Fibroblast of lung (primary cell): ENCODE data around the gene PIF1. TPM values are rescaled to one million over a fixed set of nuclear protein-coding genes. Genes with fewer than 3 reads are reported as not detected.

Experiments
- DNase-seq, 2 donors: peaks; one replicate each; pipeline versions ENCODE4 v3.0.0 to v3.0.0-alpha.2; 2010; ENCODE audit warnings: low read depth in 2 of 2
- H2AFZ ChIP-seq: 2 replicates; pipeline ENCODE4 v1.5.1; 2012; ENCODE audit warnings: low read length, control low read depth, inconsistent platforms
- H3K27ac ChIP-seq: 2 replicates; pipeline ENCODE4 v1.5.1; 2011; ENCODE audit warnings: low read length, control low read depth; ENCODE audit not compliant: insufficient read depth
- H3K27me3 ChIP-seq: 2 replicates; pipeline ENCODE4 v1.5.1; 2011; ENCODE audit warnings: mild to moderate bottlenecking, low read length; ENCODE audit not compliant: control insufficient read depth, insufficient read depth
- H3K36me3 ChIP-seq: 2 replicates; pipeline ENCODE4 v1.5.1; 2011; ENCODE audit warnings: low read length; ENCODE audit not compliant: control insufficient read depth, insufficient read depth
- H3K4me1 ChIP-seq: 2 replicates; pipeline ENCODE4 v1.5.1; 2011; ENCODE audit warnings: low read length; ENCODE audit not compliant: control insufficient read depth, insufficient read depth; ENCODE audit errors: extremely low read depth
- H3K4me2 ChIP-seq: 2 replicates; pipeline ENCODE4 v1.5.1; 2011; ENCODE audit warnings: low read length, control low read depth; ENCODE audit not compliant: insufficient read depth; ENCODE audit errors: extremely low read depth
- H3K4me3 ChIP-seq, 4 experiments: fragments of 200-600 bp in 1 of 4; sonication (generic) in 1 of 4; replicated peaks in 1 of 4; 2 replicates each; pipeline ENCODE4 v1.5.1; 2011 to 2016; ENCODE audit warnings: low read length in 4 of 4, low read depth in 3 of 4, mild to moderate bottlenecking in 3 of 4, control low read depth in 2 of 4, inconsistent platforms in 1 of 4, mixed read lengths in 1 of 4; ENCODE audit not compliant: insufficient read depth in 1 of 4; ENCODE audit errors: control extremely low read depth in 1 of 4
- H3K79me2 ChIP-seq: 2 replicates; pipeline ENCODE4 v1.5.1; 2012; ENCODE audit warnings: mild to moderate bottlenecking, low read length, inconsistent platforms; ENCODE audit not compliant: control insufficient read depth, insufficient read depth
- H3K9ac ChIP-seq: 2 replicates; pipeline ENCODE4 v1.5.1; 2011; ENCODE audit warnings: mild to moderate bottlenecking, low read length, control low read depth; ENCODE audit not compliant: insufficient read depth
- H3K9me3 ChIP-seq: 2 replicates; pipeline ENCODE4 v1.5.1; 2012; ENCODE audit warnings: low read depth, low read length; ENCODE audit not compliant: control insufficient read depth, insufficient read depth
- H4K20me1 ChIP-seq: 2 replicates; pipeline ENCODE4 v1.5.1; 2011; ENCODE audit warnings: low read length; ENCODE audit not compliant: control insufficient read depth, insufficient read depth; ENCODE audit errors: extremely low read depth
- EZH2 ChIP-seq: IDR thresholded peaks from 2 replicates; pipeline ENCODE4 v1.5.1; 2012; ENCODE audit warnings: low read length, control low read depth, mild to moderate bottlenecking; ENCODE audit errors: missing control alignments
- polyA plus RNA-seq, 2 donors: library from polyadenylated mRNA; depleted of rRNA in 1 of 2; stranded (reverse) in 1 of 2; unstranded in 1 of 2; fragments of >200 nt; gene quantifications; 2 replicates each; pipeline ENCODE4 v1.2.1, GENCODE V29; 2011 to 2012; ENCODE audit warnings: missing spikeins in 1 of 2
- total RNA-seq: library from RNA; depleted of rRNA; stranded (reverse); fragments of >200 nt; gene quantifications from 2 replicates; pipeline ENCODE4 v1.2.1, GENCODE V29; 2014
- TF ChIP-seq, protein P1 (sequence below), 2 donors: IDR thresholded peaks in 1 of 2; conservative IDR thresholded peaks in 1 of 2; 1 replicate in 1 of 2; 2 replicates in 1 of 2; pipeline ENCODE4 v1.5.1; 2011 to 2012; ENCODE audit warnings: low read length in 2 of 2, control low read depth in 1 of 2, inconsistent platforms in 1 of 2, low read depth in 1 of 2, mild to moderate bottlenecking in 1 of 2

PIF1 gene
- total and polyA plus RNA-seq, 2 donors (not counting 1 experiment from before 2014, with no cell fraction given) = 5.1 to 9.4 TPM

- H3K4me1 ChIP-seq = no peaks in the 10 kb centered on the region
- no peaks in the 10 kb centered on the region for H3K36me3 ChIP-seq
- H3K4me2 ChIP-seq = no peak overlapping the region
- DNase-seq = no peak
- TF ChIP-seq, protein P1, sequence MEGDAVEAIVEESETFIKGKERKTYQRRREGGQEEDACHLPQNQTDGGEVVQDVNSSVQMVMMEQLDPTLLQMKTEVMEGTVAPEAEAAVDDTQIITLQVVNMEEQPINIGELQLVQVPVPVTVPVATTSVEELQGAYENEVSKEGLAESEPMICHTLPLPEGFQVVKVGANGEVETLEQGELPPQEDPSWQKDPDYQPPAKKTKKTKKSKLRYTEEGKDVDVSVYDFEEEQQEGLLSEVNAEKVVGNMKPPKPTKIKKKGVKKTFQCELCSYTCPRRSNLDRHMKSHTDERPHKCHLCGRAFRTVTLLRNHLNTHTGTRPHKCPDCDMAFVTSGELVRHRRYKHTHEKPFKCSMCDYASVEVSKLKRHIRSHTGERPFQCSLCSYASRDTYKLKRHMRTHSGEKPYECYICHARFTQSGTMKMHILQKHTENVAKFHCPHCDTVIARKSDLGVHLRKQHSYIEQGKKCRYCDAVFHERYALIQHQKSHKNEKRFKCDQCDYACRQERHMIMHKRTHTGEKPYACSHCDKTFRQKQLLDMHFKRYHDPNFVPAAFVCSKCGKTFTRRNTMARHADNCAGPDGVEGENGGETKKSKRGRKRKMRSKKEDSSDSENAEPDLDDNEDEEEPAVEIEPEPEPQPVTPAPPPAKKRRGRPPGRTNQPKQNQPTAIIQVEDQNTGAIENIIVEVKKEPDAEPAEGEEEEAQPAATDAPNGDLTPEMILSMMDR (conservative IDR thresholded peaks at IDR 0.05 in 1 of 2, IDR thresholded peaks at IDR 0.05 in 1 of 2; ENCODE audit: low read depth in 1 of 2, low read length in 2 of 2) = no peak
- TF ChIP-seq EZH2 = no peak
- no peak overlapping the region for H2AFZ ChIP-seq
- no peak overlapping the region for H3K27ac ChIP-seq
- no peaks in the 10 kb centered on the region for H4K20me1 ChIP-seq
- no peak overlapping the region for H3K9ac ChIP-seq
- no peaks in the 10 kb centered on the region for H3K9me3 ChIP-seq
- no peak overlapping the region for H3K4me3 ChIP-seq
- H3K27me3 ChIP-seq = no peaks in the 10 kb centered on the region
- no peaks in the 10 kb centered on the region for H3K79me2 ChIP-seq
Measured at GRCh38 chr15:64806509-64806908, 18.9 kb downstream of the PIF1 start.

DNA sequence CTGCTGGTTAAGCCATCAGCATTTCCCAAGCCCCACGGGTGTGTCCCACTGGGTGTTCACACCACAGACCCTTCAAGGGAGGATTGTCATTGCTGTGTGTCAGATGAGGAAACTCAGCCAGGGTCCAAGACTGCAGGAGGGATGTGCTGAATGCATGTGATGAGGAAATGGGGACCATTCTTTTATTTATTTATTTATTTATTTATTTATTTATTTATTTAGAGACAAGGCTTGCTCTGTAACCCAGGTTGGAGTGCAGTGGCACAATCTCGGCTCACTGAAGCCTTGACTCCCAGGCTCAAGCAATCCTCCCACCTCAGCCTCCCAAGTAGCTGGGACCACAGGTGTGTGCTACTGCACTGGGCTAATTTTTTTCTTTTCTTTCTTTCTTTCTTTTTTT is 20.8 kb downstream of the PIF1 start:
- no peaks in the 10 kb centered on the region for H3K79me2 ChIP-seq

DNA sequence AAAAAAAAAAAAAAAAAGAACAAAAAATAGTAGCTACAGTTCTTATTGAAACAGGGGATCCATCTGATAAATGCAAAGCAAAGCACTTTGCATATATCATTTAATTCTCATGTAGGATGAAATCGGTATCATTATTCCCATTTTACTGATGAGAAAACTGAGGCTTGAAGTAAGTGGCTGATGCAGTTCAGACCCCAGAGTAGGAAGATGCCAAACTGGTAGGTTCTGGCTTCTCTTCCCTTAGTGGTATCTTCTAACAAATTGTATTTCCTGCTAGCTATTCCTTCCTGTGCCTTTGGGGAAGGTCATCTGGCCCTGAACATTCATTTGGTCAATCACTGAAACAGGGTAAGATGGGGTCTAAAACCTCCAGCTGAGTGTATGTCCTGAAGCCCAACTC is 21.9 kb downstream of the PIF1 start:
- Histone ChIP-seq H3K27ac (no peak overlapping the region), H3K4me3 (no peak overlapping the region), H3K36me3 (no peaks in the 10 kb centered on the region), H3K9me3 (no peaks in the 10 kb centered on the region), H3K9ac (no peak overlapping the region), H3K4me1 (no peaks in the 10 kb centered on the region), H3K4me2 (no peak overlapping the region), H4K20me1 (no peaks in the 10 kb centered on the region), H3K27me3 (no peaks in the 10 kb centered on the region), H3K79me2 (no peaks in the 10 kb centered on the region), H2AFZ (no peak overlapping the region)
- no peak for DNase-seq
- TF ChIP-seq, protein P1 (conservative IDR thresholded peaks at IDR 0.05 in 1 of 2, IDR thresholded peaks at IDR 0.05 in 1 of 2; ENCODE audit: low read depth in 1 of 2, low read length in 2 of 2) = no peak
- no peak for TF ChIP-seq EZH2

More for the DNA sequence above, 20.8 kb downstream of the PIF1 start:
- H3K4me1 ChIP-seq = no peaks in the 10 kb centered on the region
- no peak overlapping the region for H3K4me2 ChIP-seq
- H3K27ac ChIP-seq = no peak overlapping the region
- H4K20me1 ChIP-seq = no peaks in the 10 kb centered on the region
- H3K4me3 ChIP-seq = no peak overlapping the region
- no peak overlapping the region for H2AFZ ChIP-seq
- no peaks in the 10 kb centered on the region for H3K9me3 ChIP-seq
- DNase-seq = no peak
- TF ChIP-seq, protein P1 (conservative IDR thresholded peaks at IDR 0.05 in 1 of 2, IDR thresholded peaks at IDR 0.05 in 1 of 2; ENCODE audit: low read depth in 1 of 2, low read length in 2 of 2) = no peak
- no peak for TF ChIP-seq EZH2
- H3K36me3 ChIP-seq = no peaks in the 10 kb centered on the region
- no peak overlapping the region for H3K9ac ChIP-seq
- no peaks in the 10 kb centered on the region for H3K27me3 ChIP-seq
